Measurements from ENCODE around the gene HEATR5B. TPM values are rescaled to one million over a fixed set of nuclear protein-coding genes. Genes with fewer than 3 reads are reported as not detected.

HEATR5B gene
- total RNA-seq, 1 experiment from 2014 or later = 16.1 TPM

GRCh38 chr2:37104178-37104577 is 20.0 kb upstream of the HEATR5B start:
- CTCF ChIA-PET = no interaction called here
- H3K27me3 ChIP-seq (replicated peaks; ENCODE audit: control insufficient read depth, insufficient read depth, low read length) = no peaks in the 10 kb centered on the region
- peaks cover 17% of the 10 kb centered on the region for H3K4me1 Mint-ChIP-seq (ENCODE audit: low read depth, unreplicated experiment)
- no peak overlapping the region for H3K4me3 Mint-ChIP-seq (ENCODE audit: unreplicated experiment)
- no peak for DNase-seq
- POLR2A ChIA-PET = no interaction called here
- peaks cover 7% of the 10 kb centered on the region for H3K4me1 ChIP-seq
- BruUV-seq (replicated peaks) = no TSS peak
- H3K4me3 ChIP-seq (ENCODE audit: low read depth, low read length) = no peak overlapping the region
- no peak overlapping the region for H3K27ac Mint-ChIP-seq (ENCODE audit: unreplicated experiment)
- intact Hi-C loops (cut with micrococcal nuclease; ENCODE audit: unreplicated experiment) = no loop called here
- peaks cover 54% of the 10 kb centered on the region for H3K36me3 Mint-ChIP-seq (ENCODE audit: insufficient read depth, unreplicated experiment)
- TF ChIP-seq CTCF (IDR thresholded peaks at IDR 0.05; ENCODE audit: insufficient read depth in 1 of 2, low read depth in 1 of 2, low read length in 1 of 2, severe bottlenecking in 1 of 2, unreplicated experiment in 1 of 2) = no peak
- H3K9me3 ChIP-seq = no peaks in the 10 kb centered on the region
- H3K9me3 Mint-ChIP-seq (ENCODE audit: unreplicated experiment) = no peaks in the 10 kb centered on the region
- peaks cover 1% of the 10 kb centered on the region; the same call in 1 of the 2 replicates for H3K36me3 ChIP-seq (ENCODE audit: control insufficient read depth, insufficient read depth, low read length)
- H3K27me3 Mint-ChIP-seq (ENCODE audit: insufficient read depth, unreplicated experiment) = no peaks in the 10 kb centered on the region

- no peak for TF ChIP-seq CTCF (IDR thresholded peaks at IDR 0.05; ENCODE audit: insufficient read depth in 1 of 2, low read depth in 1 of 2, low read length in 1 of 2, severe bottlenecking in 1 of 2, unreplicated experiment in 1 of 2)
- no peaks in the 10 kb centered on the region for H3K27me3 ChIP-seq (replicated peaks; ENCODE audit: control insufficient read depth, insufficient read depth, low read length)
- no peak for DNase-seq
- POLR2A ChIA-PET = no interaction called here
- no peaks in the 10 kb centered on the region for H3K9me3 Mint-ChIP-seq (ENCODE audit: unreplicated experiment)
- BruUV-seq (replicated peaks) = no TSS peak
- H3K4me3 Mint-ChIP-seq (ENCODE audit: unreplicated experiment) = no peak overlapping the region
- H3K36me3 Mint-ChIP-seq (ENCODE audit: insufficient read depth, unreplicated experiment) = peaks cover 38% of the 10 kb centered on the region
- H3K36me3 ChIP-seq (ENCODE audit: control insufficient read depth, insufficient read depth, low read length) = no peaks in the 10 kb centered on the region; the same call in 1 of the 2 replicates
- H3K9me3 ChIP-seq = no peaks in the 10 kb centered on the region
- no peak overlapping the region for H3K4me3 ChIP-seq (ENCODE audit: low read depth, low read length)
- CTCF ChIA-PET = no interaction called here
- peaks cover 7% of the 10 kb centered on the region for H3K4me1 ChIP-seq
- H3K27me3 Mint-ChIP-seq (ENCODE audit: insufficient read depth, unreplicated experiment) = no peaks in the 10 kb centered on the region
- no peak overlapping the region for H3K27ac Mint-ChIP-seq (ENCODE audit: unreplicated experiment)
- intact Hi-C loops (cut with micrococcal nuclease; ENCODE audit: unreplicated experiment) = no loop called here
- H3K4me1 Mint-ChIP-seq (ENCODE audit: low read depth, unreplicated experiment) = peaks cover 17% of the 10 kb centered on the region
Observed at GRCh38 chr2:37102588-37102987, 18.4 kb upstream of the HEATR5B start.

GRCh38 chr2:37100054-37100453 is 15.9 kb upstream of the HEATR5B start:
- H3K36me3 ChIP-seq (ENCODE audit: control insufficient read depth, insufficient read depth, low read length) = no peaks in the 10 kb centered on the region
- CTCF ChIA-PET = no interaction called here

More at GRCh38 chr2:37100054-37100453, 15.9 kb upstream of the HEATR5B start:
- peaks cover 7% of the 10 kb centered on the region for H3K4me1 ChIP-seq
- H3K36me3 Mint-ChIP-seq (ENCODE audit: insufficient read depth, unreplicated experiment) = peaks cover 20% of the 10 kb centered on the region
- intact Hi-C loops (cut with micrococcal nuclease; ENCODE audit: unreplicated experiment) = no loop called here
- no peak overlapping the region for H3K27ac Mint-ChIP-seq (ENCODE audit: unreplicated experiment)
- no peaks in the 10 kb centered on the region for H3K27me3 ChIP-seq (replicated peaks; ENCODE audit: control insufficient read depth, insufficient read depth, low read length)
- no peak overlapping the region for H3K4me3 Mint-ChIP-seq (ENCODE audit: unreplicated experiment)
- H3K4me3 ChIP-seq (ENCODE audit: low read depth, low read length) = no peak overlapping the region
- POLR2A ChIA-PET = no interaction called here
- H3K4me1 Mint-ChIP-seq (ENCODE audit: low read depth, unreplicated experiment) = peaks cover 8% of the 10 kb centered on the region
- no peaks in the 10 kb centered on the region for H3K9me3 ChIP-seq
- H3K27me3 Mint-ChIP-seq (ENCODE audit: insufficient read depth, unreplicated experiment) = no peaks in the 10 kb centered on the region
- H3K9me3 Mint-ChIP-seq (ENCODE audit: unreplicated experiment) = no peaks in the 10 kb centered on the region
- no peak for DNase-seq
- TF ChIP-seq CTCF (IDR thresholded peaks at IDR 0.05; ENCODE audit: insufficient read depth in 1 of 2, low read depth in 1 of 2, low read length in 1 of 2, severe bottlenecking in 1 of 2, unreplicated experiment in 1 of 2) = no peak
- BruUV-seq (replicated peaks) = no TSS peak

Data from Caco-2 (cell line).